ENCODE data around the gene NSUN3.
"Not testable (repeated sequence)": the region's sequence is repeated elsewhere in the genome, so short reads cannot be mapped to it uniquely, and the experiment has no call there.

The NSUN3 gene

DNA sequence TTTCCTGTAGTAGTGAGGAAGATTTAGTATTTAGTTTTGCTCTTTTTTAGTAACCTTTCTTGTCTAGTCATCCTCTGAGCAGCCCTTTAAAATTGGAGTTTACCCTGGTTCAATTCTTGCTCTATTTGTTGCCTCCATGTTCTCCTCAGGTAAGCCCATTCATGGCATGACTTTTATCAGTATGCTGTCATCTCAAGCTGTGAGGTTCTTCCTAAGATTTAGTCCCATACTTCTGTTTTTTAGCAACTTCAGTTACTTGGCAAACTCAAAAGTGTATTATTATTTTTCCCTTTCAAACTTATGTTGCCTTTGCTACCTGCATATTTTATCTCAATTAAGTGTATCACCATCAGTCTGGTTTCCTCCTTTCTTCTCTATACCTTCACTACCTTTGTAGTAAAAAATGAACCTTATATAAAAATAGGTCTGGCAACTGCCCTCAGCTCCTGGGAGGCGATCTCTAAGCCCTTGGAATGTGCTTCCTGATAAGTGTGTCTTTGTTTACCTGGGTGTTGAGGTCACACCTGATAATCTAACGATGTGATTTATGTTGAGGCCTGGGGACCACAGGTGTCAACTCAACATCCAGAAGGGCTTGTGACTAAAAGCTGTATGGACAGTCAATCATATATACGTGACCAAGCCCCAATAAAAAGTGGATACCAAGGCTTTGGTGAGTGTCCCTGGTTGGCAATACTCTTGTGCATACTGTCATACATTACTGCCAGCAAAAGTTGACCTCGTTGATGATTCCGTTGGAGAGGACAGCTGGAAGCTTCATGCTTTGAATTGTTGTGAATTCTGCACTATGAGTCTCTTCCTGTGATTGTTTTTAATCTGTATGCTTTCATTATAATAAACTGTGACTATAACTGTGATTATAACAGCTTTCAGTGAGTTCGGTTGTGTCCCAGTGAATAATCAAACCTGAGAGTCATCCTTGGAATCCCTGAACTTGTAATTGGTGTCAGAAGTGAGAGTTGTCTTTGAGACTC, 3.9 kb downstream of the NSUN3 start:
- TF ChIP-seq, protein P1, sequence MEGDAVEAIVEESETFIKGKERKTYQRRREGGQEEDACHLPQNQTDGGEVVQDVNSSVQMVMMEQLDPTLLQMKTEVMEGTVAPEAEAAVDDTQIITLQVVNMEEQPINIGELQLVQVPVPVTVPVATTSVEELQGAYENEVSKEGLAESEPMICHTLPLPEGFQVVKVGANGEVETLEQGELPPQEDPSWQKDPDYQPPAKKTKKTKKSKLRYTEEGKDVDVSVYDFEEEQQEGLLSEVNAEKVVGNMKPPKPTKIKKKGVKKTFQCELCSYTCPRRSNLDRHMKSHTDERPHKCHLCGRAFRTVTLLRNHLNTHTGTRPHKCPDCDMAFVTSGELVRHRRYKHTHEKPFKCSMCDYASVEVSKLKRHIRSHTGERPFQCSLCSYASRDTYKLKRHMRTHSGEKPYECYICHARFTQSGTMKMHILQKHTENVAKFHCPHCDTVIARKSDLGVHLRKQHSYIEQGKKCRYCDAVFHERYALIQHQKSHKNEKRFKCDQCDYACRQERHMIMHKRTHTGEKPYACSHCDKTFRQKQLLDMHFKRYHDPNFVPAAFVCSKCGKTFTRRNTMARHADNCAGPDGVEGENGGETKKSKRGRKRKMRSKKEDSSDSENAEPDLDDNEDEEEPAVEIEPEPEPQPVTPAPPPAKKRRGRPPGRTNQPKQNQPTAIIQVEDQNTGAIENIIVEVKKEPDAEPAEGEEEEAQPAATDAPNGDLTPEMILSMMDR (IDR thresholded peaks at IDR 0.05; ENCODE audit: insufficient read depth, missing control alignments) = no peak
- DNase-seq (ENCODE audit: insufficient read length, low spot score) (no peak), FAIRE-seq (no peak)

DNA sequence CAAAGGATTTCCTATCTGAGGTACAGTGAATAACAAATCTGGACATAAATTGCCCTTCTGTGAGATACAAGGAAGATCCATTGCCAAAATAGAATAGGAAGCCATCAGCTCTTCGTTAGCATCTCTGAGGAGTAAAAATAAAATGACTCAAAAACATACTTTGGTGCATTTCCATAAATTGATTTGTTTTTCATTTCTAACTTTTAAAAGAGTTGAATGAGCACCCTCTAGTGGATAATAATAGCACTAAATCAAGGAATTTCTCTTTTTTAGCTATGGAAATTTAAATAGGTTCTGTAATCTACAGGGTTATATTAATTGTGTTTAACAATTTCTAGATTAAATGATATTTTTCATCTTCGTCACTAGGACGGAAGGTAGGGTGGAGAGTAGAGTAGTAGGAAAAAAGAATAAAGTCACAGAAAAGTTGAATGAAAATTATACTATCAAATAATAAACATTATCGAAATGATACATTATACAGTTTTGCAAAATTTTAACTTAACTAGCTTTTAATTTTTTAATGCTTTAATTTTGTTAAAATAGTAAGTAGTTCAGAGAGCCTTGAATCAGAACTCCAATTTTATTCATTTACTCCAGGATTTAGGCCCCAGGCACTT, 6.4 kb downstream of the NSUN3 start:
- DNase-seq (ENCODE audit: insufficient read length, low spot score) (no peak), FAIRE-seq (no peak)

DNA sequence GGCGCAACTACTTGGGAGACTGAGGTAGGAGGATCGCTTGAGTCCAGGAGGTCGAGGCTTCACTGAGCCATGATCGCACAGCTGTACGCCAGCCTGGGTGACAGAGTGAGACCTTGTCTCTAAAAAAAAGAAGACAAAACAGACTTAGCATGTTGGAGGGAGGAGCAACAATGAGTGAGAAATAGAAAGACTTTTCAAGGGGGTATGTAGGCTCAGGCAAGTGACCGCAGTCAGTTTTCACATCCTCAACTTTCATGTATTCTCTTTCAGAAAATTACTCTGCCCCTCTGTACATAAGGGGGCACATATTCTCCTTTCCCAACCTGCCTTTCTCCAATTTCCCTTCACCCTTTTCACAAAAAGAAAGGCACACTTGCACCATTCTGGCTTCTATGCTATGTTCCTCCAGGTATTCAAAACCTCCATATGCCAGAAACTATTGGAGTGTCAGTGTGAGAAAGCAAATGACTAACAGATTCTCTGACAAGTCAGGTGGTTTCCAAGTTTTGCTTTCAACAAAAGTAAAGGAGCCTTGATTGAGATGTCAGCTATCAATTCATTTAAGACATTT, 7.6 kb downstream of the NSUN3 start:
- TF ChIP-seq, protein P1 (IDR thresholded peaks at IDR 0.05; ENCODE audit: insufficient read depth, missing control alignments) = no peak
- FAIRE-seq (no peak), DNase-seq (ENCODE audit: insufficient read length, low spot score) (no peak)

More for the DNA sequence above, 6.4 kb downstream of the NSUN3 start:
- TF ChIP-seq, protein P1 (IDR thresholded peaks at IDR 0.05; ENCODE audit: insufficient read depth, missing control alignments) = peak; percentile 59

DNA sequence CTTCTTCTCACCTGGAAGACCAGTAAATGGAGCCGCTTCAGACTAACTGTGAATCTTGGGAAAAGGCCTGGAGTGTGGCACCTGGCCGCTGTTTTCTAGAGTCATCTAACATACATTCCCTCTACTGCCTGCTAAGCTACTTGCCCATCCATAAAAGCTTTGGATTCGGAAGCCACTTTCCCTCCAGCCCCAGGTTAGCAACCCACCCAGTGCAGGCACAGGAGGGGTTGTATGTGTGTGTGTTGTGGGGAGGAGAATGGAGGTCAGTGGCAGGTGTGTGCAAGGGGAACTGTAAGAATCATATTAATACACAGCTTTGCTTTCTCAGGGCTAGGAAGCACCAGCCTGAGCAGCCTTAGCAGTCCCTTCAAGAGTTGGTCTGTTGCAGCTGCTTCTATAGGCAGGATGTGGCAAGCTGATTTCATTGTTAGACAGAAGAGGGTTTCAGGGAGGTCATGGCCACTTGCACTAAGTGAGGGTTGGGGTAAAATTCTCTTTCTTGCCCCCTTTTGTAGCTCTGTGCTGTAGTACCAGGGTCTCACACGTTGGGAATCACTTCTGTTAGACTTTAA, 8.9 kb downstream of the NSUN3 start:
- FAIRE-seq (no peak), DNase-seq (ENCODE audit: insufficient read length, low spot score) (no peak)
- TF ChIP-seq, protein P1 (IDR thresholded peaks at IDR 0.05; ENCODE audit: insufficient read depth, missing control alignments) = no peak

DNA sequence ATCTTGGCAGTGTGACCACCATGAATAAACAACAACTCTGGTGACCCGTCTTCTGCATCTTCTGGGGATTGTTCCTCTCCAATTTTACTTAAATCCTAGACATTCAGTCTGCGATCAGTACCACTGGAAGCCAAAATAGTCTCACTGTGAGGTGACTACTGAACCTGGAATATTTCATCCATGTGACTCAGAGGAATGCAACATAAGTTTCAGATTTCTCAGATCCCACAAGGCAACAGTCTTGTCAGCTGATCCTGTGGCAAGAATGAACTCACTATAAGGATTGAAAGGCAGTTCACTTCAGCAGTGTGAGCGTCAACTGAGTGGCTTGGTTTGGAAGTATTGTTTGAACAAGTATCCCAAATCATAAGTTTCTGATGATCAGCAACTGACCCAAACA, 13.2 kb downstream of the NSUN3 start:
- FAIRE-seq (no peak), DNase-seq (ENCODE audit: insufficient read length, low spot score) (no peak)
- TF ChIP-seq, protein P1 (IDR thresholded peaks at IDR 0.05; ENCODE audit: insufficient read depth, missing control alignments) = no peak

DNA sequence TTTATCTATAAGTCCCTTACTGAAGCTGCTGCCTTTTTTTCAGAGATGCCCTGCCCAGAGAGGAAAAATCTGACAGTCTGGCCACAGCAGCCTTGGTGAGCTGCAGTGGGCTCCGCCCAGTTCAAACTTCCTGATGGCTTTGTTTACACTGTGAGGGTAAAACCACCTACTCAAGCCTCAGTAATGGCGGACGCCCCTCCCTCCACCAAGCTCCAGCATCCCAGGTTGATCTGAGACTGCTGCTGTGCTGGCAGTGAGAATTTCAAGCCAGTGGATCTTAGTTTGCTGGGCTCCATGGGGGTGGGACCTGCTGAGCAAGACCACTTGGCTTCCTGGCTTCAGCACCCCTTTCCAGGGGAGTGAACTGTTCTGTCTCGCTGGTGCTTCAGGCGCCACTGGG, 17.7 kb downstream of the NSUN3 start:
- not testable (repeated sequence) for FAIRE-seq; DNase-seq (ENCODE audit: insufficient read length, low spot score)

DNA sequence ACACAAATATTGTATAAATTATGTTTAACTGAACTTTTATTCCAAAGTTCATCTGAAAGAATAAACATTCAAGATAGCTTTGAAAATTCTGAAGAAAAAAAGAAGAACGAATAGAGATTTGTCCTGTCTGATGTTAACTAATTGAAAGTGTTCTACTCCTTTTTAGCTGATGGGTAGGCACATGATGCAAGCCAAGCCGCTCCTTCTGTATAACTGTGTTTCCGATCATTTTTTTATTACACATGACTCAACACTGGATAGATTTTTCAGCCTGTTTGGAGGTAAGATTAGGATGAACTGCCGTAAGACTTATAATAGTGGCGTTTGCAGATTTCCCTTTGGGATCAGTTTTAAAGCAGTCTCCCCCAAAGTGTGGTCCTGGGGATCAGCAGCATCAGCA, 19.0 kb downstream of the NSUN3 start:
- TF ChIP-seq, protein P1 (IDR thresholded peaks at IDR 0.05; ENCODE audit: insufficient read depth, missing control alignments) = no peak
- no peak for DNase-seq (ENCODE audit: insufficient read length, low spot score)

More for the DNA sequence above, 19.0 kb downstream of the NSUN3 start:
- FAIRE-seq = no peak
